Mesenchymal stem cell (in vitro differentiated cells and primary cell): ENCODE data around the gene LRRC28.

Experiments used
- DNase-seq: peaks from one replicate; pipeline ENCODE4 v3.0.0-alpha.2; 2013
- H2AFZ ChIP-seq: one replicate; pipeline ENCODE4 v1.6.1; 2013; ENCODE audit warnings: low read depth, mild to moderate bottlenecking, control low read depth, inconsistent platforms, low read length, moderate library complexity
- H2AK5ac ChIP-seq: 2 replicates; pipeline ENCODE4 v1.6.1; 2013; ENCODE audit warnings: low read length, moderate library complexity, mild to moderate bottlenecking, inconsistent platforms; ENCODE audit not compliant: severe bottlenecking
- H2BK120ac ChIP-seq: one replicate; pipeline ENCODE4 v1.6.1; 2013; ENCODE audit warnings: low read depth, mild to moderate bottlenecking, inconsistent platforms, low read length, moderate library complexity
- H2BK12ac ChIP-seq, 2 experiments: one replicate each; pipeline ENCODE4 v1.6.1; 2013; ENCODE audit warnings: inconsistent platforms in 2 of 2, low read length in 2 of 2, mild to moderate bottlenecking in 2 of 2, moderate library complexity in 2 of 2, control low read depth in 1 of 2
- H2BK15ac ChIP-seq: one replicate; pipeline ENCODE4 v1.6.1; 2013; ENCODE audit warnings: mild to moderate bottlenecking, low read depth, inconsistent platforms; ENCODE audit not compliant: poor library complexity, severe bottlenecking
- H2BK5ac ChIP-seq: 2 replicates; pipeline ENCODE4 v1.6.1; 2013; ENCODE audit warnings: low read depth, mild to moderate bottlenecking, low read length, control low read depth, inconsistent platforms; ENCODE audit not compliant: poor library complexity, severe bottlenecking
- H3K14ac ChIP-seq, 2 experiments: one replicate each; pipeline ENCODE4 v1.6.1; 2013; ENCODE audit warnings: inconsistent platforms in 2 of 2, low read length in 2 of 2, control low read depth in 1 of 2, mild to moderate bottlenecking in 1 of 2, moderate library complexity in 1 of 2
- H3K18ac ChIP-seq, 2 experiments: one replicate each; pipeline ENCODE4 v1.6.1; 2013; ENCODE audit warnings: inconsistent platforms in 2 of 2, low read length in 2 of 2, control low read depth in 1 of 2, low read depth in 1 of 2, mild to moderate bottlenecking in 1 of 2
- H3K23ac ChIP-seq, 2 experiments: one replicate each; pipeline ENCODE4 v1.6.1; 2013; ENCODE audit warnings: inconsistent platforms in 2 of 2, low read length in 2 of 2, mild to moderate bottlenecking in 2 of 2, moderate library complexity in 2 of 2, control low read depth in 1 of 2
- H3K27ac ChIP-seq: 2 replicates; pipeline ENCODE4 v1.5.1; 2013; ENCODE audit warnings: mild to moderate bottlenecking, moderate library complexity, low read length, control low read depth, inconsistent platforms; ENCODE audit not compliant: poor library complexity, severe bottlenecking
- H3K27me3 ChIP-seq, 2 experiments: 2 replicates each; pipeline versions ENCODE4 v1.6.1 to v1.7.0; 2013; ENCODE audit warnings: low read length in 2 of 2, mild to moderate bottlenecking in 2 of 2, moderate library complexity in 2 of 2, control low read depth in 1 of 2, inconsistent platforms in 1 of 2; ENCODE audit not compliant: control insufficient read depth in 1 of 2, insufficient read depth in 1 of 2
- H3K36me3 ChIP-seq, 2 experiments: 2 replicates each; pipeline versions ENCODE4 v1.6.1 to v1.7.0; 2013; ENCODE audit warnings: low read length in 2 of 2, control low read depth in 1 of 2, inconsistent platforms in 1 of 2, low read depth in 1 of 2, mild to moderate bottlenecking in 1 of 2; ENCODE audit not compliant: insufficient read depth in 2 of 2, control insufficient read depth in 1 of 2
- H3K4ac ChIP-seq, 2 experiments: one replicate each; pipeline ENCODE4 v1.6.1; 2013; ENCODE audit warnings: inconsistent platforms in 2 of 2, low read length in 2 of 2, mild to moderate bottlenecking in 2 of 2, moderate library complexity in 2 of 2, control low read depth in 1 of 2, low read depth in 1 of 2
- H3K4me1 ChIP-seq: 2 replicates; pipeline ENCODE4 v1.6.1; 2013; ENCODE audit warnings: low read depth, low read length, control low read depth; ENCODE audit not compliant: control insufficient read depth, insufficient read depth
- H3K4me2 ChIP-seq: 2 replicates; pipeline ENCODE4 v1.6.1; 2013; ENCODE audit warnings: low read length, mild to moderate bottlenecking, inconsistent platforms; ENCODE audit not compliant: poor library complexity, severe bottlenecking
- H3K4me3 ChIP-seq, 2 experiments: 2 replicates each; pipeline versions ENCODE4 v1.5.1 to v1.7.0; 2013; ENCODE audit warnings: low read length in 2 of 2, mild to moderate bottlenecking in 2 of 2, control low read depth in 1 of 2, low read depth in 1 of 2; ENCODE audit not compliant: insufficient read depth in 1 of 2
- H3K79me1 ChIP-seq: replicated peaks from 2 replicates; pipeline ENCODE4 v1.6.1; 2013; ENCODE audit warnings: mild to moderate bottlenecking, control low read depth, low read length, inconsistent platforms; ENCODE audit not compliant: poor library complexity, severe bottlenecking
- H3K9ac ChIP-seq: 2 replicates; pipeline ENCODE4 v1.7.0; 2013; ENCODE audit warnings: mild to moderate bottlenecking, low read length, moderate library complexity
- H3K9me3 ChIP-seq: 2 replicates; pipeline ENCODE4 v1.7.0; 2013; ENCODE audit warnings: mild to moderate bottlenecking, low read length; ENCODE audit not compliant: control insufficient read depth
- H4K8ac ChIP-seq: one replicate; pipeline ENCODE4 v1.6.1; 2013; ENCODE audit warnings: inconsistent platforms, mild to moderate bottlenecking, low read length, moderate library complexity
- H4K91ac ChIP-seq: one replicate; pipeline ENCODE4 v1.6.1; 2013; ENCODE audit warnings: mild to moderate bottlenecking, low read length, inconsistent platforms
- WGBS: methylation state at CpG from one replicate; pipeline ENCODE4 v1.1.7; 2013; ENCODE audit warnings: mixed read lengths; 5-methylcytosine and 5-hydroxymethylcytosine counted together

Gene LRRC28

GRCh38 chr15:99402014-99402729 is 150.9 kb downstream of the LRRC28 start:
- Histone ChIP-seq H3K4ac (no peak overlapping the region), H3K27me3 (no peaks in the 10 kb centered on the region), H3K14ac (no peak overlapping the region), H2AFZ (peak overlapping the region; percentile 14), H2BK5ac (no peak overlapping the region), H3K23ac (no peak overlapping the region), H3K79me1 (no peaks in the 10 kb centered on the region), H3K18ac (peak overlapping the region in 1 of 2 experiments; percentile 58), H3K9me3 (no peaks in the 10 kb centered on the region), H3K27ac (no peak overlapping the region), H3K4me2 (no peak overlapping the region), H3K4me3 (no peak overlapping the region), H2BK15ac (no peak overlapping the region), H4K8ac (peak overlapping the region; percentile 73), H3K4me1 (peaks cover 12% of the 10 kb centered on the region), H3K9ac (peak overlapping the region; percentile 5), H2BK12ac (no peak overlapping the region), H2AK5ac (peak overlapping the region; percentile 45), H2BK120ac (no peak overlapping the region), H3K36me3 (no peaks in the 10 kb centered on the region), H4K91ac (no peak overlapping the region)
- 70% methylated on average over 13 of the region's 13 CpGs for WGBS
- DNase-seq = no peak

- H2AK5ac ChIP-seq = no peak overlapping the region
- 86% methylated on average over 9 of the region's 11 CpGs for WGBS
- H3K9me3 ChIP-seq = no peaks in the 10 kb centered on the region
- DNase-seq = no peak
- no peak overlapping the region for H2AFZ ChIP-seq
- no peaks in the 10 kb centered on the region for H3K27me3 ChIP-seq
- no peak overlapping the region for H3K14ac ChIP-seq
- peaks cover 16% of the 10 kb centered on the region for H3K4me1 ChIP-seq
- no peak overlapping the region for H2BK12ac ChIP-seq
- no peak overlapping the region for H4K91ac ChIP-seq
- H2BK15ac ChIP-seq = no peak overlapping the region
- H3K9ac ChIP-seq = no peak overlapping the region
- H2BK120ac ChIP-seq = no peak overlapping the region
- H3K23ac ChIP-seq = no peak overlapping the region
- H3K79me1 ChIP-seq = no peaks in the 10 kb centered on the region
- H3K27ac ChIP-seq = no peak overlapping the region
- no peak overlapping the region for H2BK5ac ChIP-seq
- H3K18ac ChIP-seq = no peak overlapping the region
- H3K4me2 ChIP-seq = no peak overlapping the region
- H3K36me3 ChIP-seq = no peaks in the 10 kb centered on the region
- no peak overlapping the region for H3K4me3 ChIP-seq
- peak overlapping the region; percentile 7 for H4K8ac ChIP-seq
- H3K4ac ChIP-seq = no peak overlapping the region
Measured at GRCh38 chr15:99403597-99403996, 152.3 kb downstream of the LRRC28 start.

GRCh38 chr15:99404454-99404853 is 153.2 kb downstream of the LRRC28 start:
- Histone ChIP-seq H3K4me1 (peaks cover 18% of the 10 kb centered on the region), H3K4me2 (no peak overlapping the region), H3K18ac (no peak overlapping the region), H3K4ac (no peak overlapping the region), H3K27ac (no peak overlapping the region), H3K9ac (no peak overlapping the region), H3K9me3 (no peaks in the 10 kb centered on the region), H2AFZ (no peak overlapping the region), H3K14ac (no peak overlapping the region), H4K8ac (no peak overlapping the region), H2BK15ac (no peak overlapping the region), H4K91ac (no peak overlapping the region), H2BK12ac (no peak overlapping the region), H3K36me3 (no peaks in the 10 kb centered on the region), H3K79me1 (no peaks in the 10 kb centered on the region), H3K23ac (no peak overlapping the region), H3K4me3 (no peak overlapping the region), H2BK120ac (no peak overlapping the region), H3K27me3 (no peaks in the 10 kb centered on the region), H2BK5ac (no peak overlapping the region), H2AK5ac (no peak overlapping the region)
- DNase-seq = no peak
- 91% methylated on average over 13 of the region's 16 CpGs for WGBS

- H2AK5ac ChIP-seq = no peak overlapping the region
- no peak overlapping the region for H3K18ac ChIP-seq
- H3K23ac ChIP-seq = no peak overlapping the region
- H2BK5ac ChIP-seq = no peak overlapping the region
- H3K4me1 ChIP-seq = peaks cover 18% of the 10 kb centered on the region
- no peak overlapping the region for H2BK120ac ChIP-seq
- no peak overlapping the region for H3K4me2 ChIP-seq
- H3K36me3 ChIP-seq = no peaks in the 10 kb centered on the region
- H3K27me3 ChIP-seq = no peaks in the 10 kb centered on the region
- H3K9me3 ChIP-seq = no peaks in the 10 kb centered on the region
- no peak overlapping the region for H3K4me3 ChIP-seq
- no peak overlapping the region for H3K27ac ChIP-seq
- no peak overlapping the region for H2BK12ac ChIP-seq
- H3K4ac ChIP-seq = no peak overlapping the region
- no peak overlapping the region for H2BK15ac ChIP-seq
- H2AFZ ChIP-seq = no peak overlapping the region
- no peak overlapping the region for H3K14ac ChIP-seq
- no peak overlapping the region for H4K91ac ChIP-seq
- H3K9ac ChIP-seq = no peak overlapping the region
- no peaks in the 10 kb centered on the region for H3K79me1 ChIP-seq
- DNase-seq = no peak
- no peak overlapping the region for H4K8ac ChIP-seq
- 97% methylated on average over 12 of the region's 12 CpGs for WGBS
Measured at GRCh38 chr15:99406120-99406519, 154.8 kb downstream of the LRRC28 start.
